Prostate gland (tissue), 2 donors: Measurements from ENCODE around the gene MUC5AC. TPM values are rescaled to one million over a fixed set of nuclear protein-coding genes. Genes with fewer than 3 reads are reported as not detected.

ENCODE experiments used
- DNase-seq: peaks from one replicate; pipeline ENCODE4 v3.0.0-alpha.2; 2019; ENCODE audit warnings: low spot score
- H3K27ac ChIP-seq, 2 donors: fragments of 200-600 bp; sonication (generic); 2 replicates each; pipeline ENCODE4 v1.5.1; 2017 to 2019
- H3K27me3 ChIP-seq: fragments of 200-600 bp; sonication (generic); replicated peaks from 2 replicates; pipeline ENCODE4 v1.5.1; 2019; ENCODE audit not compliant: insufficient read depth
- H3K36me3 ChIP-seq, 2 donors: fragments of 200-600 bp; sonication (generic); 1 replicate in 1 of 2; 2 replicates in 1 of 2; pipeline versions ENCODE4 v1.5.1 to v1.8.1; 2017 to 2019
- H3K4me1 ChIP-seq: fragments of 200-600 bp; sonication (generic); replicated peaks from 2 replicates; pipeline ENCODE4 v1.5.1; 2019
- H3K4me3 ChIP-seq, 2 donors: fragments of 200-600 bp; sonication (generic); 2 replicates each; pipeline ENCODE4 v1.5.1; 2017 to 2019
- H3K9me3 ChIP-seq: fragments of 200-600 bp; sonication (generic); 2 replicates; pipeline ENCODE4 v1.5.1; 2017
- POLR2A ChIP-seq: fragments of 450-650 bp; IDR thresholded peaks from one replicate; pipeline ENCODE4 v1.6.1; 2016; ENCODE audit warnings: antibody characterized with exemption, mild to moderate bottlenecking
- POLR2AphosphoS5 ChIP-seq: sonication (generic); formaldehyde crosslinking; IDR thresholded peaks from one replicate; pipeline ENCODE4 v1.6.1; 2017; ENCODE audit warnings: antibody characterized with exemption
- WGBS: methylation state at CpG from one replicate; pipeline ENCODE4 v1.1.5; 2018; 5-methylcytosine and 5-hydroxymethylcytosine counted together
- intact Hi-C: fragments of 100-400 bp; cut with DNase I; formaldehyde crosslinking; loops from one replicate; pipeline ENCODE4 v1.14.2; 2022
- total RNA-seq, 2 donors: library from RNA; depleted of rRNA; stranded (reverse); fragments of >200 nt; gene quantifications; one replicate each; pipeline ENCODE4 v1.1.0, GENCODE V29; 2016
- TF ChIP-seq, protein P1 (sequence below), 4 experiments: fragments of 200-600 bp in 2 of 4; fragments of 450-650 bp in 2 of 4; sonication (generic) in 2 of 4; IDR thresholded peaks; 1 replicate in 3 of 4; 2 replicates in 1 of 4; pipeline ENCODE4 v1.5.1; 2016 to 2019; ENCODE audit warnings: antibody characterized with exemption in 4 of 4, mild to moderate bottlenecking in 2 of 4, moderate library complexity in 2 of 4

The MUC5AC gene
- total RNA-seq, 2 donors from 2014 or later = 0.05 to 0.45 TPM

- TF ChIP-seq, protein P1, sequence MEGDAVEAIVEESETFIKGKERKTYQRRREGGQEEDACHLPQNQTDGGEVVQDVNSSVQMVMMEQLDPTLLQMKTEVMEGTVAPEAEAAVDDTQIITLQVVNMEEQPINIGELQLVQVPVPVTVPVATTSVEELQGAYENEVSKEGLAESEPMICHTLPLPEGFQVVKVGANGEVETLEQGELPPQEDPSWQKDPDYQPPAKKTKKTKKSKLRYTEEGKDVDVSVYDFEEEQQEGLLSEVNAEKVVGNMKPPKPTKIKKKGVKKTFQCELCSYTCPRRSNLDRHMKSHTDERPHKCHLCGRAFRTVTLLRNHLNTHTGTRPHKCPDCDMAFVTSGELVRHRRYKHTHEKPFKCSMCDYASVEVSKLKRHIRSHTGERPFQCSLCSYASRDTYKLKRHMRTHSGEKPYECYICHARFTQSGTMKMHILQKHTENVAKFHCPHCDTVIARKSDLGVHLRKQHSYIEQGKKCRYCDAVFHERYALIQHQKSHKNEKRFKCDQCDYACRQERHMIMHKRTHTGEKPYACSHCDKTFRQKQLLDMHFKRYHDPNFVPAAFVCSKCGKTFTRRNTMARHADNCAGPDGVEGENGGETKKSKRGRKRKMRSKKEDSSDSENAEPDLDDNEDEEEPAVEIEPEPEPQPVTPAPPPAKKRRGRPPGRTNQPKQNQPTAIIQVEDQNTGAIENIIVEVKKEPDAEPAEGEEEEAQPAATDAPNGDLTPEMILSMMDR (IDR thresholded peaks at IDR 0.05) = no peak
- no peak for TF ChIP-seq POLR2AphosphoS5
- TF ChIP-seq POLR2A = no peak
- intact Hi-C loops = no loop called here
- Histone ChIP-seq H3K4me3 (no peak overlapping the region), H3K9me3 (no peaks in the 10 kb centered on the region), H3K27me3 (no peaks in the 10 kb centered on the region), H3K36me3 (no peaks in the 10 kb centered on the region), H3K27ac (no peak overlapping the region), H3K4me1 (no peaks in the 10 kb centered on the region)
- DNase-seq = no peak
- WGBS = 78% methylated on average over 28 of the region's 31 CpGs
Observed at GRCh38 chr11:1178201-1178885, 20.6 kb downstream of the MUC5AC start.

- no peaks in the 10 kb centered on the region for H3K4me1 ChIP-seq
- WGBS = 87% methylated on average over 24 of the region's 29 CpGs
- H3K4me3 ChIP-seq = no peak overlapping the region
Observed at GRCh38 chr11:1178906-1179305, 21.2 kb downstream of the MUC5AC start.

GRCh38 chr11:1179641-1180040 lies 21.9 kb downstream of the MUC5AC start:
- intact Hi-C loops = no loop called here
- H3K4me3 ChIP-seq = no peak overlapping the region

More at GRCh38 chr11:1178906-1179305, 21.2 kb downstream of the MUC5AC start:
- Histone ChIP-seq H3K27me3 (no peaks in the 10 kb centered on the region), H3K9me3 (no peaks in the 10 kb centered on the region), H3K36me3 (no peaks in the 10 kb centered on the region), H3K27ac (no peak overlapping the region)
- DNase-seq = no peak
- TF ChIP-seq, protein P1 (IDR thresholded peaks at IDR 0.05) = no peak
- TF ChIP-seq POLR2AphosphoS5 (no peak), POLR2A (no peak)
- intact Hi-C loops = no loop called here

DNA sequence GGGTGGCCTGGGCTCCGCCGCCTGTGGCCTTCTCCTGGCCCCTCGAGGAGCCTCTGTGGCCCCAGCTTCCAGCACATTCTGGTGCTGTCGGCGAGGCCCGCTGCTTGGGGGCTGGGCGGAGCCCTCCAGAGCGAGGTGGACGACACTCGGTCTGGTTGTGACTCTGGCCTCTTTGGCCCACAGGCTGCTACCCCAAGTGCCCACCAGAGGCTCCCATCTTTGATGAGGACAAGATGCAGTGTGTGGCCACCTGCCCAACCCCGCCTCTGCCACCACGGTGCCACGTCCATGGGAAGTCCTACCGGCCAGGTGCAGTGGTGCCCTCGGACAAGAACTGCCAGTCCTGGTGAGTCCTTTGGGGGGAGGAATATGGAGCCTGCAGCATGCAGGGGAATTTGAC lies 22.4 kb downstream of the MUC5AC start:
- H3K4me1 ChIP-seq = no peaks in the 10 kb centered on the region
- H3K36me3 ChIP-seq = no peaks in the 10 kb centered on the region
- TF ChIP-seq POLR2AphosphoS5 (no peak), POLR2A (no peak)
- TF ChIP-seq, protein P1 (IDR thresholded peaks at IDR 0.05) = no peak
- 78% methylated on average over 14 of the region's 15 CpGs for WGBS
- H3K9me3 ChIP-seq = no peaks in the 10 kb centered on the region
- H3K27ac ChIP-seq = no peak overlapping the region
- intact Hi-C loops = no loop called here
- DNase-seq = no peak
- no peaks in the 10 kb centered on the region for H3K27me3 ChIP-seq
- no peak overlapping the region for H3K4me3 ChIP-seq

More at GRCh38 chr11:1179641-1180040, 21.9 kb downstream of the MUC5AC start:
- H3K27me3 ChIP-seq = no peaks in the 10 kb centered on the region
- H3K36me3 ChIP-seq = no peaks in the 10 kb centered on the region
- H3K4me1 ChIP-seq = no peaks in the 10 kb centered on the region
- 88% methylated on average over 16 of the region's 17 CpGs for WGBS
- no peak for DNase-seq
- no peak for TF ChIP-seq POLR2AphosphoS5
- TF ChIP-seq, protein P1 (IDR thresholded peaks at IDR 0.05) = no peak
- TF ChIP-seq POLR2A = no peak
- no peaks in the 10 kb centered on the region for H3K9me3 ChIP-seq
- no peak overlapping the region for H3K27ac ChIP-seq

DNA sequence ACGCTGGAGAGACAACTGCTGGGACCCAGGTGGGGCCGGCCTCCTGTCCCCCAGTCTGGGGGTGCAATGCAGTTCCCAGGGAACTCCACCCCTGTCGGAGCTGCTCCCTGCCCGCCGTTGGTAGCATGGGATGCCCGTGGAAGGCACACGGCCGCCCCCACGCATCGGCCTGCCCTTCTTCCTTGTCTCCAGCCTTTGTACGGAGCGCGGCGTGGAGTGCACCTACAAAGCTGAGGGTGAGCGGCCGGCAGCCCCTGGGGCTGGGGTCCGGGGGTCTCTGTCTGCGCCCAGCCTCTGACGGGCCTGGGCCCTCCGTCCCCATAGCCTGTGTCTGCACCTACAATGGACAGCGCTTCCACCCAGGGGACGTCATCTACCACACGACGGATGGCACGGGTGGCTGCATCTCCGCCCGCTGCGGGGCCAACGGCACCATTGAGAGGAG lies 23.2 kb downstream of the MUC5AC start:
- Histone ChIP-seq H3K27ac (no peak overlapping the region), H3K9me3 (no peaks in the 10 kb centered on the region), H3K27me3 (no peaks in the 10 kb centered on the region), H3K4me1 (no peaks in the 10 kb centered on the region), H3K4me3 (no peak overlapping the region), H3K36me3 (no peaks in the 10 kb centered on the region)
- no peak for TF ChIP-seq POLR2A
- TF ChIP-seq POLR2AphosphoS5 = no peak
- TF ChIP-seq, protein P1 (IDR thresholded peaks at IDR 0.05) = no peak
- DNase-seq = no peak
- intact Hi-C loops = no loop called here
- 92% methylated on average over 28 of the region's 29 CpGs for WGBS
